ENCODE measurements around the gene TMC1. TPM values are rescaled to one million over a fixed set of nuclear protein-coding genes. Genes with fewer than 3 reads are reported as not detected.

TMC1 gene
- total RNA-seq, 3 donors from 2014 or later: 0.17 to 0.77 (median 0.19) TPM

- no peaks in the 10 kb centered on the region for H3K9me3 ChIP-seq
- no peak for ATAC-seq
- intact Hi-C loops (cut with DNase I, micrococcal nuclease): no loop called here
- TF ChIP-seq CTCF (IDR thresholded peaks at IDR 0.05): no peak
- H3K36me3 ChIP-seq (ENCODE audit: low read depth): no peaks in the 10 kb centered on the region
- H3K4me1 ChIP-seq (ENCODE audit: low read depth): no peaks in the 10 kb centered on the region
- DNase-seq: no peak
- H3K4me3 ChIP-seq: no peak overlapping the region
Measured at GRCh38 chr9:72489986-72490385, 31.4 kb upstream of the TMC1 start.

- H3K9me3 ChIP-seq: no peaks in the 10 kb centered on the region
- H3K36me3 ChIP-seq (ENCODE audit: low read depth): no peaks in the 10 kb centered on the region
- no peak overlapping the region for H3K4me3 ChIP-seq
- DNase-seq: no peak
- ATAC-seq: no peak
- H3K4me1 ChIP-seq (ENCODE audit: low read depth): no peaks in the 10 kb centered on the region
- intact Hi-C loops (cut with DNase I, micrococcal nuclease): no loop called here
- no peak for TF ChIP-seq CTCF (IDR thresholded peaks at IDR 0.05)
Measured at GRCh38 chr9:72491242-72491641, 30.2 kb upstream of the TMC1 start.

GRCh38 chr9:72494051-72494450, 27.4 kb upstream of the TMC1 start:
- TF ChIP-seq CTCF (IDR thresholded peaks at IDR 0.05): no peak
- Histone ChIP-seq H3K36me3 (ENCODE audit: low read depth) (no peaks in the 10 kb centered on the region), H3K4me3 (no peak overlapping the region), H3K9me3 (no peaks in the 10 kb centered on the region), H3K4me1 (ENCODE audit: low read depth) (no peaks in the 10 kb centered on the region)
- DNase-seq (no peak), ATAC-seq (no peak)
- intact Hi-C loops (cut with DNase I, micrococcal nuclease): no loop called here

- Histone ChIP-seq H3K4me3 (no peak overlapping the region), H3K36me3 (ENCODE audit: low read depth) (no peaks in the 10 kb centered on the region), H3K9me3 (no peaks in the 10 kb centered on the region), H3K4me1 (ENCODE audit: low read depth) (no peaks in the 10 kb centered on the region)
- intact Hi-C loops (cut with DNase I, micrococcal nuclease): no loop called here
- DNase-seq: no peak
- no peak for ATAC-seq
- TF ChIP-seq CTCF (IDR thresholded peaks at IDR 0.05): no peak
Measured at GRCh38 chr9:72497447-72498046, 23.9 kb upstream of the TMC1 start.

GRCh38 chr9:72506615-72507014, 14.8 kb upstream of the TMC1 start:
- DNase-seq: no peak
- TF ChIP-seq CTCF (IDR thresholded peaks at IDR 0.05): no peak
- Histone ChIP-seq H3K4me1 (ENCODE audit: low read depth) (no peaks in the 10 kb centered on the region), H3K9me3 (no peaks in the 10 kb centered on the region), H3K36me3 (ENCODE audit: low read depth) (no peaks in the 10 kb centered on the region), H3K4me3 (no peak overlapping the region)
- ATAC-seq: no peak
- intact Hi-C loops (cut with DNase I, micrococcal nuclease): no loop called here

- no peaks in the 10 kb centered on the region for H3K4me1 ChIP-seq (ENCODE audit: low read depth)
- no peak overlapping the region for H3K4me3 ChIP-seq
- intact Hi-C loops (cut with DNase I, micrococcal nuclease): no loop called here
- H3K9me3 ChIP-seq: no peaks in the 10 kb centered on the region
- DNase-seq: no peak
- ATAC-seq: no peak
- H3K36me3 ChIP-seq (ENCODE audit: low read depth): no peaks in the 10 kb centered on the region
- no peak for TF ChIP-seq CTCF (IDR thresholded peaks at IDR 0.05)
Measured at GRCh38 chr9:72509053-72509452, 12.4 kb upstream of the TMC1 start.
